ENCODE results near the gene NHLRC3. TPM values are rescaled to one million over a fixed set of nuclear protein-coding genes. Genes with fewer than 3 reads are reported as not detected.

NHLRC3 gene
- total and polyA plus RNA-seq, 9 of the 15 experiments (the other 6 are each of a cell fraction or from before 2014, with no cell fraction given) = 5.5 to 15.3 (median 9.0) TPM

DNA sequence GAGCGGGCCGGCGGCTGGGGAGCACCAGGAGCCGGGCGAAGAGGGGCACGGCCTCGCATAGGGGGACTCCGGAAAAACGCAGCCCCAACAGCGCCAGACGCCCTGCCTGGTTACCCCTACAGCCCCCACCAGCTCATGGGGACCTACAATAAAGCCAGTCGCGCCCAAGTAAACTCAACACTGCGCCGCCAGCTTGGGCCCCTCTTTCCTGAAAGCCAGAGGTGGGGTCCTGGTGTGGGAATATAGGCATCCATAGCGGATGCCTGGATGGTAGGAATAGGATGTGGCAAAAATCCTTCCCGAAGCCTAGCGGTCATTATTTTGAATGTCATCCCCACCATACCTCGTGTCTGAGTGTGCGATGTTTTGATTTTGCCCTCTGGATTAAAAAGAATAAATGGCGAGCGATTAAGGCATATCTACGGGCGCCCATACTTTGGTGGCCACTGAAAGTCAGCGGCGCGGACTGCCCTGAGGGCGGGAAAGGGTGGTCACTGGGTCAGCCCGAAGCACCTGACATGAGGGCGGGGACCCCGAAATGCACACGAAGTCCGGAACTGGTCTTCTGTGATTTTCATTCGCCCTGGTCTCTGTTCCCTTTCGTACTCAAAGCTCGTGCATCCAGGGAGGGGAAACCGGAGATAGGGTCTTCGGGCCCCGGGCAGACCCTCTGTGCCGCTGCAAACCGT lies at the start of gene NHLRC3, which contains the start of gene PROSER1 (continued):
- TF ChIP-seq SFPQ (IDR thresholded peaks at IDR 0.05; ENCODE audit: low read depth, low read length) (no peak), ZFP1 (CRISPR knock-in tag; IDR thresholded peaks at IDR 0.05) (no peak), MAFF (IDR thresholded peaks at IDR 0.05; ENCODE audit: low read length) (no peak), ZNF57 (CRISPR knock-in tag; IDR thresholded peaks at IDR 0.05) (no peak), SMARCE1 (IDR thresholded peaks at IDR 0.05) (no peak), ZBTB1 (CRISPR knock-in tag; IDR thresholded peaks at IDR 0.05; ENCODE audit: borderline replicate concordance, low read depth) (no peak), MBD1 (CRISPR knock-in tag; IDR thresholded peaks at IDR 0.05) (no peak), OTX1 (CRISPR knock-in tag; IDR thresholded peaks at IDR 0.05) (no peak), CHD1 (IDR thresholded peaks at IDR 0.05; ENCODE audit: low read length) (no peak), POLR3A (IDR thresholded peaks at IDR 0.05; ENCODE audit: borderline replicate concordance, extremely low read depth, insufficient read depth, insufficient read length) (no peak), PHF21A (IDR thresholded peaks at IDR 0.05; ENCODE audit: borderline replicate concordance, low read depth) (no peak), FOS (IDR thresholded peaks at IDR 0.05; ENCODE audit: extremely low read depth, insufficient read length) (no peak), GTF2B (IDR thresholded peaks at IDR 0.05; ENCODE audit: extremely low read depth, insufficient read length) (no peak)
- TF ChIP-seq, protein P1, sequence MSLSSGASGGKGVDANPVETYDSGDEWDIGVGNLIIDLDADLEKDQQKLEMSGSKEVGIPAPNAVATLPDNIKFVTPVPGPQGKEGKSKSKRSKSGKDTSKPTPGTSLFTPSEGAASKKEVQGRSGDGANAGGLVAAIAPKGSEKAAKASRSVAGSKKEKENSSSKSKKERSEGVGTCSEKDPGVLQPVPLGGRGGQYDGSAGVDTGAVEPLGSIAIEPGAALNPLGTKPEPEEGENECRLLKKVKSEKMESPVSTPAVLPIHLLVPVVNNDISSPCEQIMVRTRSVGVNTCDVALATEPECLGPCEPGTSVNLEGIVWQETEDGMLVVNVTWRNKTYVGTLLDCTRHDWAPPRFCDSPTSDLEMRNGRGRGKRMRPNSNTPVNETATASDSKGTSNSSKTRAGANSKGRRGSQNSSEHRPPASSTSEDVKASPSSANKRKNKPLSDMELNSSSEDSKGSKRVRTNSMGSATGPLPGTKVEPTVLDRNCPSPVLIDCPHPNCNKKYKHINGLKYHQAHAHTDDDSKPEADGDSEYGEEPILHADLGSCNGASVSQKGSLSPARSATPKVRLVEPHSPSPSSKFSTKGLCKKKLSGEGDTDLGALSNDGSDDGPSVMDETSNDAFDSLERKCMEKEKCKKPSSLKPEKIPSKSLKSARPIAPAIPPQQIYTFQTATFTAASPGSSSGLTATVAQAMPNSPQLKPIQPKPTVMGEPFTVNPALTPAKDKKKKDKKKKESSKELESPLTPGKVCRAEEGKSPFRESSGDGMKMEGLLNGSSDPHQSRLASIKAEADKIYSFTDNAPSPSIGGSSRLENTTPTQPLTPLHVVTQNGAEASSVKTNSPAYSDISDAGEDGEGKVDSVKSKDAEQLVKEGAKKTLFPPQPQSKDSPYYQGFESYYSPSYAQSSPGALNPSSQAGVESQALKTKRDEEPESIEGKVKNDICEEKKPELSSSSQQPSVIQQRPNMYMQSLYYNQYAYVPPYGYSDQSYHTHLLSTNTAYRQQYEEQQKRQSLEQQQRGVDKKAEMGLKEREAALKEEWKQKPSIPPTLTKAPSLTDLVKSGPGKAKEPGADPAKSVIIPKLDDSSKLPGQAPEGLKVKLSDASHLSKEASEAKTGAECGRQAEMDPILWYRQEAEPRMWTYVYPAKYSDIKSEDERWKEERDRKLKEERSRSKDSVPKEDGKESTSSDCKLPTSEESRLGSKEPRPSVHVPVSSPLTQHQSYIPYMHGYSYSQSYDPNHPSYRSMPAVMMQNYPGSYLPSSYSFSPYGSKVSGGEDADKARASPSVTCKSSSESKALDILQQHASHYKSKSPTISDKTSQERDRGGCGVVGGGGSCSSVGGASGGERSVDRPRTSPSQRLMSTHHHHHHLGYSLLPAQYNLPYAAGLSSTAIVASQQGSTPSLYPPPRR (CRISPR knock-in tag; IDR thresholded peaks at IDR 0.05; ENCODE audit: borderline replicate concordance) = no peak
